NK-92 treated with Interleukin-12 subunit alpha and Interleukin-12 subunit beta, amount 100 ng/mL, for 24 hours (cell line): Measurements from ENCODE around the gene TNFAIP3.

ENCODE experiments used
- DNase-seq: peaks from one replicate; lab custom pipeline; 2025; lab: John Stamatoyannopoulos, UW

TNFAIP3 gene

GRCh38 chr6:137845460-137845859 is 21.6 kb upstream of the TNFAIP3 start:
- no peak for DNase-seq

GRCh38 chr6:137846274-137846673 is 20.8 kb upstream of the TNFAIP3 start:
- no peak for DNase-seq

DNA sequence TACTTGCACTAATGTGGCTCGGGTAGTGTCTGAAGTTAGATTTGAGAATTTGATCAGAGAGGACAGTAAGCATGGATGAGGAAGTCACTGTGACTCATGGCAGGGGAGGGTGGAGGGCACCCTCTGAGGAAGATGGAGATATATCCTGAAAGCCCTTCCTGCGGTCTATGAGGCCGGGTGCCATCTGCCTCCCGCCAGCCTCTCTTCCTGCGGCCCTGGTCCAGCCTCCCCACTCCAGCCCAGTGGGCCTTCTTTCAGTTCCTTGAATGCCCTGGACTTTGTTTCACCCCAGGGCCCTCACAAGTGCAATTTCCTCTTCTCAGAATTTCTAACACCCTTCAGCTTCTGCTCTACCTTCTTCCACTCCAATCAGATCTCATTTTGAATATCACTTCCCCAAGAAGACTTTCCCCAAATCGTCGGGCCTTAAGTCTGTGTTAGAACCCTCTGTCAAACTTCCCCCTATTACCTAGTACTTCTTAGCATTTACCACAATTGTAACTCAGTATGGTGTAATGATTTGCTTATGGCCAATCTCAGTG is 20.2 kb upstream of the TNFAIP3 start:
- no peak for DNase-seq

DNA sequence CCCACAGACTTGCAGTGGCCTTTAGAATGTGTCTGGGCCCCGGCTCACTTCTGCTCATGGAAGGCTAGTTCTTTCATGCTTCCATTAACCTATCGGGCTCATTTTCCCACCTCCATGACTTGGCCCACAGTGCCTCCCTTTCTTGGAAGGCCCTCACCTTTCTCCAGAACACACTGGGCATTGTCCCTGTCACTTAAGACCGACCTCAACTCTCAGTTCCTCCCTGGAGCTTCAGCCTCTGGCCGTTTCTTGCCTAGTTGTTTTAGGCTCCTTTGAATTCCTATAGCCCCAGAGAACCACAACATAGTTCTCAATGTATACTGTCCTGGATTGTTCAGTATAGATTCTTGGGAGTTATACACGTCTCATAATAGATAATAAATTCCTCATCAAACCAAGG is 19.3 kb upstream of the TNFAIP3 start:
- no peak for DNase-seq

- DNase-seq = no peak
These were observed 18.4 kb upstream of the TNFAIP3 start for GRCh38 chr6:137848672-137849071.

DNA sequence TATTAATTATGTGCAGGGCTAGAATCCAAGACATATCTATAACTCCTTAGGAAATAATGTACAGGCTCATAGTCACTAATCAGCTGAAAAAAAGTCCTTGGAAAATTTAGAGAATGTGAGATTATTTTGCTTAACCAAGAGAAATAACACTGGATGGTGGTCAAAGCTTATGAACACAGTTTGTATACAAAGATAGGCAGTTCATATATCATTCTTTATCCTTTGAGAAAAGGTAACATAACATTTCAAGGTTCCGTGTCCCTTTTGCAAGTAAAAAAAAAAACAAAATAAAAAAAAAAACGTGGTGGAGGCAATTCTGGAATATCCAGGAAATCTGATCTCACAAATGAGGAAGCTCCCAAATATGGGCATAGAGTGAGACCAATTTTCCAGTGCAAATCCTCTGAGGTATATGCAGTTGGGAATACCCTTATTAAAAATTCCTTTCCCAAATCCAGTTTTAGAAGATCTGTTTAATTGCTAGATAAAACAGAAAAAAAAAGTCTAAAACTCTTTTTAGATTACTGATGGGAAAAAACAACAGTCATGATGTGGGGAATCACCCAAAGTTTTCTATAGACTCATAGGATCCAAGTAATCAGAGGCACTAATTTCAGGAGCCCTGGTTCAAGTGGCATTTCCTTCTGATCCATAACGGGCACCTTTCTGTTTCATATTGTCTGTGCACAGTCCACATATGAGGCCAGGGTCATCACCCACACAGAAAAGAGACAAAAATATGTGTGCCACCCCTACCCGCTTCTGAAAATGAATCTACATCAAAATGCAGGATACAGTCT is 17.7 kb upstream of the TNFAIP3 start:
- no peak for DNase-seq

DNA sequence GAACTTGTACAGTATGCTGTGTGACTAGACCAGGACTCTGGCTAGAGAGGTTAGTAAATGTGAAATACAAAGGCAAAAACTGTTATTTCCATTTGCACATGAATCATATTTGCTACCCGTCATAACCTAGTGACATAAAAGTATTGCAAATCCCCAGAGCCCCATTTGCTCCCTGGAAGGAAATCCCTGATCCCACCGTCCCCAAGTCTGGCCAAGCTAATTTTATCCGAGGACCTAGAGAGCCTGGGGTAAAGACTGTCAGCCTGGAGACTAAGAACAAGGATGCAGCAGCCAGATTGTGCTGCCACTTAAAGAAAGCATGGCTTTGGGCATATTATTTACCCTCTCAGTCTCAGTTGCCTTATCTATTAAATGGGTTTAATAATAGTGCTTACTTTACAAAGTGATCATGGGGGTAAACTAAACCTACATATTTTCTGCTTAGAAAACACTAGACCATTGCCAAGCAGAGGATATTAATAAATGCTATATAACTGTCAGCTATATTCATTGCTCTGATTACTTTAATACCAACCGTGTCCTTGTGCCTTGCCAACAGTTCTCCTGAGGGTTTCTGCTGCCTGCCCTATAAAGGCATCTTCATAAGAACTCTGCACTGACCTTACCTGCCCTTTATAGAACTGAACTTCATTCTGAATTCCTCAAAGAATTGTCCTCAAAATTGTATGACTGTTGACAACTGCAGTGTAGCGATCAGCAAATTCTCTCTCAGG is 16.9 kb upstream of the TNFAIP3 start:
- DNase-seq = no peak

DNA sequence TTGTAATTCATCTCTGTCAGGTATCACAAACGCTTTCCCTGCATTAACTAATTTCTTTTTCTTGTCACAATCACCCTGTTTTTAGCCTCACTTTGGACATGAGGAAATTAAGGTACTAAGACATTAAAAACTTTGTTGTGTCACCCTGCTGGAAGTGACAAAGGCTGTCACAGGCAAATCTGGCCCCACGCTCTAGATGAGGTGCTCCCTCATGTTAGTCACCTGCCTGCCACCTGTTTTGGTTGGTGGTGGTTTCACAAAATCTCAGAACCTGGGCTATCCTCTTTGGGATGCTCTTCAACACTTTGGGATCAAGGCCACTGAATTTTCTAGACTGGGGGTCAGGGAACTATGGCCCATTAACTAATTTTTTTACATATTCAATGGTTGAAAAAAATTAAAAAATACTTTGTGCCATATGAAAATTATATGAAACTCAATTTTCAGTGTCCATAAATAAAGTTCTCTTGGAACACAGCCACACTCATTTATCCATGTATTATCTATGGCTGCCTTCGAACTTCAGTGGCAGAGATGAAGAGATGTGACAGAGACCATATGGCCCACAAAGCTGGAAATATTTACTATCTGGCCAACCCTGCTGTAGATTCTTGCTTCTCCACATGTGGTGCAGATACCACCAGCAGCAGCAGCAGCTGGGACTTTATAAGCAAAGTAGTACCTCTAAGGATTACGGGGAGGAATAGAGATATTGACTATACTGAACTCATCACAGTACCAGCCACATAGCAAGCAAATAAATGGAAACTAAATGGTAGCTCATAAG is 16.1 kb upstream of the TNFAIP3 start:
- no peak for DNase-seq

- DNase-seq = no peak
These were observed 15.4 kb upstream of the TNFAIP3 start for GRCh38 chr6:137851669-137852068.

- DNase-seq = no peak
These were observed 14.7 kb upstream of the TNFAIP3 start for GRCh38 chr6:137852346-137852745.

DNA sequence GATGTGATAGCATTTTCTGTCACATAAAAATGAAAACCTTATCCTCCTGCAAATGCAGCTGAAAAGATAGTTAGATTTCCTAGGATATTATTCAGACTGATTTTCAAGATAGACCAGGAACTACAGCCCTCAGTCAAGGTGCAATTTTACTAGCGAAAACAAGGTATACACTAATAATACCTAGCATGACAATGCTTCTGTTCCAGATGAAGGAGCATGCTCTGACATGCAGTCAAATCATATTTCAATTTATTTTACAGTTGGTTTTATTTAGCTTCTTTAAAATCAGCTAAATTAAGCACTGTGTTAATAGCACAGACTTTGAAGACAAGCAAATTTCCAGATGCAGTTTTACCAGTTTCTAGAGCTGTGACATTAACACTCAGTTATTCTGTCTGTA is 14.2 kb upstream of the TNFAIP3 start:
- no peak for DNase-seq

DNA sequence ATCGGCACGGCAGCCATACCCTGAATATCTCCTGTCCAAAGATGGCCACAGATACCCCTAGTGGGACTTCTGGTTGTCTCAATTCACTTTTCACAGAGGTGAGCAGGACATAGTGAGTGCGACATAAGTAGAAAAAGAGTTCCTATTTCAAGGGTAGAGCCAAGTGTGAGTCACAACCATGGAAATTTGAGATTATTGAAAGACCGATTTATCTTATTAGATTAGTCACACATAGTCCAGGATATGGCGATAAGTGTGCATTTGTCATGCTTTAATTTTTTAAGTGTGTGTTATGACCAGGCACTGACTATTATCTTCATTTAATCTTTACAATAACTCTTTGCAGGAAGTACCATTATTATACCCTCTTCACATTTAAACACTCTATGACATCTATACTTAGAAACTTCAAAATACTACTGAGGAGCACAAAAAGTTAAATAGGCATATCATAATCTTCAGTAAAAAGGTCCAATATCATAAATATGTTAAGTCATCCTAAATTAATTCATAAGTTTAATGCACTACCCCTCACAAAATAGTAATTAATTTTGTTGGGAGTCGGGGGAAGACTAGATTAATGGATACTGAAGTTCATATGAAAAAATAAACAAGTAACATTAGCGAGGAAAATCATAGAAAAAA is 13.4 kb upstream of the TNFAIP3 start:
- no peak for DNase-seq

DNA sequence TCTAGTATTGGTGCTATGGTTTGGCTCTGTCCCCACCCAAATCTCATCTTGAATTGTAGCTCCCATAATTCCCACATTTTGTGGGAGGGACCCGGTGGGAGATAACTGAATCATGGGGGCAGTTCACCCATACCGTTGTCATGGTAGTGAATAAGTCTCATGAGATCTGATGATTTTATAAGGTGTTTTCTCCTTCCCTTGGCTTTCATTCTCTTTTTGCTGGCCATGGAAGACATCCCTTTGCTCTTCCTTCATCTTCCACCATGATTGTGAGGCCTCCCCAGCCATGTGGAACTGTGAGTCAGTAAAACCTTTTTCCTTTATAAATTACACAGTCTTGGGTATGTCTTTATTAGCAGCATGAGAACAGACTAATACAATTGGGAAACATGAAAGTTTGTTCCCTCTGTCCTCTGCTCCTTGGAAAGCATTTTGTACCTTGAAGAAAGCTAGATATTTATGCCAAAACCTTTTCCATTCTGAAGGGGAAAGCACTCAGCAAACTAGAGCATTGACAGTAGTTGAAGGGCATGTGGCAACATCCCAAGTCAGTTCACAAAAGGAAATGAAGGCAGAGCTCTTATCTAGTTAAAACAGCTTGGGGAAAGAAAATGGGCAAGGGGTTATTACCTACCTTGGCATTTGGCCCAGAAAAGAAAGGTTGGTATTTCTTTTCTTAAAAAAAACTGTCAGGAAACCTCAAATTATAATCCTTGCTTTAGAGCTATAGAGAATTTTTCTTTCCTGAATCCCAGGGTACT is 10.7 kb upstream of the TNFAIP3 start:
- DNase-seq = no peak

GRCh38 chr6:137859025-137859424 is 8.0 kb upstream of the TNFAIP3 start:
- DNase-seq = no peak

DNA sequence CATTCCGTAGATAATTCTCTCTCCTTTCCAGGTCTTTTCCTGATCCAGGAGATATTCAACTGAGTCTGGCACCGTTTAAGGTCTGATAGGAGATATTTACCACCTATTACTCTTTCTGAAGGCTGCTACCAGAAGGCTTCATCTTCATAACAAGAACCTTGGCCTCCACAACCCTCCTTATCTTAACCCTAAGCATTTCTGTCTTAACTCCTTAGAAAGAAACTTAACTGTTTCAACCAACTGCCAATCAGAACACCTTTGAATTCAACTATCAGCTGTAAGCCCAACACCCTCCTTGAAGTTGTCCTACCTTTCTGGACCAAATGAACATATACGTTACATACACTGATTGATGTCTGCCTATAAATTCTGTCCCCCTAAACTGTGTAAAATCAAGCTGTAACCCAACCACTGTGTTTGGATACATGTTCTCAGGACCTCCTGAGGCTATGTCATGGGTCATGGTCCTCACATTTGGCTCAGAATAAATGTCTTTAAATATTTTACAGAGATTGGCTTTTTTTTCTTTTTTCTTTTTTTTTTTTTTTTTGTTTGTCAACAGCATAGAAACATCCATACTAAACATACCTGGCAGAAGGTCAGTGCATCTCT is 6.6 kb upstream of the TNFAIP3 start:
- DNase-seq = no peak

GRCh38 chr6:137861550-137862337 is 5.3 kb upstream of the TNFAIP3 start:
- DNase-seq = no peak

DNA sequence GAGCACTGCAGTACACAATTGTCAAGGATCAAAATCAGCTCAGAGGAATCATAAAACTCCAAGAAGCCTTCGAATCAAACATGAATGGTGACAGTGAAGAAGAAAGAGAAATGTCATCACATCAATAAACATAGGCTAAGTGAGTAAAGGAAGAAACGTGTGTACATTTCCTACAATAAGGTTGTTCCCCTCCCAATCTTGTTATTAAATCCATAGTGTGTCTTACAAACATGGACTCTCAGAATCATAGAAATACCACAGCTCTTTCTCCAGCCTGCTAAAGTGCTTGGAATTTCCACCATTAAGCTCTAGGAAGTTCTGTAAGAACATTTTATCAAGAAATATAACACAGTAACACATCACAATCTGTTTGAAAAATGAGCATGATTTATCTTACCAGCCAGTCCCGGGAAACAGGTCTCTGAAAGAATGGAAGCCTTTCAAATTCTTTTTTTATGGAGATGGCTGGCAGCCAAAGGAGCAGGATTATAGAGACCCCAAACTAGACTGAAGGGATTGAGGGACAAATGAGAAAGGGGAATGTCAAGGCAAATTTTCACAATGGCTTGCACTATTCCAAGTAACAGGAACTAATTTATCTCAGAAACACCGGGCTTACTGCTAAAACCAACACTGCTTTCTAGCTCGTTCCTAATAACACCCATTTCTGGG is 4.5 kb upstream of the TNFAIP3 start:
- no peak for DNase-seq

DNA sequence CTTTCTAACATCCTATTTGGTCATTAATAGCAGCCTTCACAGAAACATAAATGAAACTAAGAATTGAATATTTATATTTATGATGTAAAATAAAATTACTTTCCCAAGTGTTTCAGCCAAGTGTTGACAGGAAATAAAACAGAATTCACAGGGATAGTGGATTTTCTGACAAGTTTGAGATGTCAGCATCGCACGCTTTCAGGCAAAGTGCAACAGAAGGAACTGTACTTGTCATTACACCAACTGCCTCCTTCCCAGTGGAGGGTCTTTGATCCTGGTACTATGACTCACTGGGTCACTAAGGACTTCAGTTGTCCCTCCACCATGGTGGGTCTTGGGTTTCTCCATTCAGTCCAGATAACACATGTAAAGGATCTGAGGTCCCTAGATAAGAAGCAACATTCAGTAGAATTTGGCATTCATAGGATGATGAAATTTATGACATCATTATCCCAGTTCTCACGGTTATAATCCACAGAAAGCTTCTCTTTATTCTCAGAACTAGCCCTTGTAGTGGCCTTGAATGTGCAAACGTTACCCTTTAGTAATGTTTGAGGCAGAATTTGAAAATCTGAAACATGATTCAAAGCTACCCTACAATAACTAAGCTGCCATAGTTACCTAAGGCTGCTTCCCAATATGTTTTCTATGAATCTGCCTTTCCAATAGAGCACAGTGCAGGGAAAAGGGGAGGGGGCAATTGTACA is 3.8 kb upstream of the TNFAIP3 start:
- no peak for DNase-seq
